GM19240 (cell line): Measurements from ENCODE around the gene MTMR4.
"Not testable (repeated sequence)": the region's sequence is repeated elsewhere in the genome, so short reads cannot be mapped to it uniquely, and the experiment has no call there.

ENCODE experiments used
- DNase-seq: peaks from one replicate; pipeline ENCODE4 v3.0.0; 2011; ENCODE audit warnings: low spot score; ENCODE audit not compliant: insufficient read length

Gene MTMR4

GRCh38 chr17:58525239-58525638 is 10.8 kb upstream of the MTMR4 start:
- no peak for DNase-seq

- DNase-seq, result no peak
Observed at GRCh38 chr17:58521680-58522079, 7.2 kb upstream of the MTMR4 start.

GRCh38 chr17:58520843-58521430 is 6.5 kb upstream of the MTMR4 start:
- no peak for DNase-seq

- peak; percentile 92 for DNase-seq
Observed at GRCh38 chr17:58517928-58518609, 3.6 kb upstream of the MTMR4 start.

GRCh38 chr17:58517378-58517927 is 3.0 kb upstream of the MTMR4 start:
- no peak for DNase-seq

- no peak for DNase-seq
Observed at GRCh38 chr17:58516644-58517377, 2.4 kb upstream of the MTMR4 start.

GRCh38 chr17:58515286-58515685 is 848 bp upstream of the MTMR4 start:
- DNase-seq, result no peak

- no peak for DNase-seq
Observed at GRCh38 chr17:58514770-58515157, 326 bp upstream of the MTMR4 start.

GRCh38 chr17:58513267-58513964 is 1.0 kb downstream of the MTMR4 start:
- DNase-seq, result no peak

GRCh38 chr17:58510075-58510474 is 4.4 kb downstream of the MTMR4 start:
- DNase-seq, result no peak

GRCh38 chr17:58508341-58509067 is 5.9 kb downstream of the MTMR4 start:
- no peak for DNase-seq

- no peak for DNase-seq
Observed at GRCh38 chr17:58507123-58507634, 7.3 kb downstream of the MTMR4 start.

- DNase-seq, result no peak
Observed at GRCh38 chr17:58506354-58507080, 7.9 kb downstream of the MTMR4 start.

GRCh38 chr17:58504826-58505351 is 9.5 kb downstream of the MTMR4 start:
- peak; percentile 78 for DNase-seq

GRCh38 chr17:58503866-58504265 is 10.6 kb downstream of the MTMR4 start:
- no peak for DNase-seq

- DNase-seq, result not testable (repeated sequence)
Observed at GRCh38 chr17:58503134-58503533, 11.3 kb downstream of the MTMR4 start.

- DNase-seq, result no peak
Observed at GRCh38 chr17:58501451-58501850, 13.0 kb downstream of the MTMR4 start.

GRCh38 chr17:58498177-58498828 is 16.1 kb downstream of the MTMR4 start:
- no peak for DNase-seq

- no peak for DNase-seq
Observed at GRCh38 chr17:58493506-58493905, 20.9 kb downstream of the MTMR4 start.
